ENCODE results near the gene CALN1. TPM values are rescaled to one million over a fixed set of nuclear protein-coding genes. Genes with fewer than 3 reads are reported as not detected.

Gene CALN1
- total and polyA plus RNA-seq, 2 experiments from 2014 or later: 7.6 to 14.5 TPM

- no peak for DNase-seq (ENCODE audit: low spot score)
Measured at GRCh38 chr7:71857338-71857737, 554.8 kb downstream of the CALN1 start.

GRCh38 chr7:71854546-71855397 is 557.4 kb downstream of the CALN1 start:
- no peaks in the 10 kb centered on the region for H3K36me3 ChIP-seq (ENCODE audit: insufficient read depth)
- ATAC-seq (no peak), DNase-seq (ENCODE audit: low spot score) (no peak)
- no peaks in the 10 kb centered on the region for H3F3A ChIP-seq (replicated peaks; ENCODE audit: low read depth)
- Mint-ChIP-seq H3K4me3 (no peak overlapping the region), H3K36me3 (ENCODE audit: low read depth) (peaks cover 3% of the 10 kb centered on the region; the same call in 1 of the 3 replicates), H3K27ac (no peak overlapping the region), H3K4me1 (no peaks in the 10 kb centered on the region), H3K9me3 (peaks cover 3% of the 10 kb centered on the region; the same call in 1 of the 3 replicates), H3K27me3 (ENCODE audit: insufficient read depth, low read depth, poor library complexity) (no peaks in the 10 kb centered on the region)
- 0 out of 2 replicates have a peak, but pooled peaks cover 4% of the 10 kb centered on the region for H3K4me1 ChIP-seq (ENCODE audit: insufficient read depth)
- no peaks in the 10 kb centered on the region for H4K20me1 ChIP-seq (replicated peaks; ENCODE audit: insufficient read depth)
- H3K4me3 ChIP-seq: no peak overlapping the region
- H3K9me2 ChIP-seq (ENCODE audit: insufficient read depth): no peaks in the 10 kb centered on the region; the same call in 1 of the 2 replicates
- H3K27me3 ChIP-seq (ENCODE audit: insufficient read depth): no peaks in the 10 kb centered on the region
- no peak overlapping the region for H3K4me2 ChIP-seq
- no peak overlapping the region for H2AFZ ChIP-seq
- no peaks in the 10 kb centered on the region for H3K79me2 ChIP-seq (replicated peaks; ENCODE audit: insufficient read depth)
- no peak overlapping the region for H3K27ac ChIP-seq (ENCODE audit: low read depth)
- no peak for TF ChIP-seq ZNF462 (CRISPR knock-in tag; IDR thresholded peaks at IDR 0.05)
- no peak for TF ChIP-seq ZNF114 (CRISPR knock-in tag; IDR thresholded peaks at IDR 0.05)
- TF ChIP-seq CREB1 (CRISPR knock-in tag; IDR thresholded peaks at IDR 0.05; ENCODE audit: low read depth): no peak
- no peak for TF ChIP-seq EZH2phosphoT487 (IDR thresholded peaks at IDR 0.05; ENCODE audit: unreplicated experiment)
- no peak for TF ChIP-seq NANOG (IDR thresholded peaks at IDR 0.05; ENCODE audit: borderline replicate concordance)
- no peak for TF ChIP-seq JUNB (IDR thresholded peaks at IDR 0.05; ENCODE audit: unreplicated experiment)

More at GRCh38 chr7:71857338-71857737, 554.8 kb downstream of the CALN1 start:
- Histone ChIP-seq H3K27ac (ENCODE audit: low read depth) (no peak overlapping the region), H4K20me1 (replicated peaks; ENCODE audit: insufficient read depth) (no peaks in the 10 kb centered on the region), H3K27me3 (ENCODE audit: insufficient read depth) (no peaks in the 10 kb centered on the region), H3K36me3 (ENCODE audit: insufficient read depth) (no peaks in the 10 kb centered on the region), H3K4me1 (ENCODE audit: insufficient read depth) (0 out of 2 replicates have a peak, but pooled peaks cover 4% of the 10 kb centered on the region), H3F3A (replicated peaks; ENCODE audit: low read depth) (no peaks in the 10 kb centered on the region), H3K79me2 (replicated peaks; ENCODE audit: insufficient read depth) (no peaks in the 10 kb centered on the region), H3K4me2 (no peak overlapping the region), H3K9me2 (ENCODE audit: insufficient read depth) (no peaks in the 10 kb centered on the region; the same call in 1 of the 2 replicates), H2AFZ (no peak overlapping the region), H3K4me3 (no peak overlapping the region)
- peaks cover 3% of the 10 kb centered on the region; the same call in 1 of the 3 replicates for H3K36me3 Mint-ChIP-seq (ENCODE audit: low read depth)
- no peaks in the 10 kb centered on the region for H3K27me3 Mint-ChIP-seq (ENCODE audit: insufficient read depth, low read depth, poor library complexity)
- TF ChIP-seq CTCF (conservative IDR thresholded peaks at IDR 0.05; ENCODE audit: low read depth in 2 of 2) (no peak), EZH2 (IDR thresholded peaks at IDR 0.05; ENCODE audit: low read depth, unreplicated experiment) (no peak)
- no peak overlapping the region for H3K4me3 Mint-ChIP-seq
- no peak overlapping the region for H3K27ac Mint-ChIP-seq
- no peak for ATAC-seq
- H3K9me3 Mint-ChIP-seq: peaks cover 3% of the 10 kb centered on the region; the same call in 1 of the 3 replicates
- no peaks in the 10 kb centered on the region for H3K4me1 Mint-ChIP-seq

Measured in GM23338 (cell line).